Keratinocyte (primary cell): ENCODE measurements around the gene ZEB2. TPM values are rescaled to one million over a fixed set of nuclear protein-coding genes. Genes with fewer than 3 reads are reported as not detected.

Experiments used
- DNase-seq: peaks from one replicate; pipeline ENCODE4 v3.0.0-alpha.2; 2011; ENCODE audit warnings: low read depth, missing footprints, low spot score
- FAIRE-seq: peaks from 2 replicates; lab custom pipeline; 2011; peaks lifted over from hg19 to GRCh38; lab: Jason Lieb, UNC
- H2AFZ ChIP-seq: 2 replicates; pipeline ENCODE4 v1.6.0; 2012; ENCODE audit warnings: low read length, control low read depth, inconsistent platforms; ENCODE audit not compliant: control insufficient read depth
- H3K27ac ChIP-seq: 2 replicates; pipeline ENCODE4 v1.5.1; 2011; ENCODE audit warnings: low read length; ENCODE audit not compliant: control insufficient read depth, insufficient read depth
- H3K27me3 ChIP-seq: 3 replicates; pipeline ENCODE4 v1.6.0; 2011; ENCODE audit warnings: low read length; ENCODE audit not compliant: control insufficient read depth, insufficient read depth; ENCODE audit errors: extremely low read depth
- H3K36me3 ChIP-seq, 2 experiments: 2 replicates in 1 of 2; 3 replicates in 1 of 2; pipeline ENCODE4 v1.5.1; 2011; ENCODE audit warnings: low read length in 2 of 2, mild to moderate bottlenecking in 1 of 2; ENCODE audit not compliant: control insufficient read depth in 2 of 2, insufficient read depth in 2 of 2; ENCODE audit errors: extremely low read depth in 1 of 2
- H3K4me1 ChIP-seq: 3 replicates; pipeline ENCODE4 v1.5.1; 2011; ENCODE audit warnings: low read length; ENCODE audit not compliant: control insufficient read depth, insufficient read depth; ENCODE audit errors: extremely low read depth
- H3K4me2 ChIP-seq: 3 replicates; pipeline ENCODE4 v1.6.0; 2011; ENCODE audit warnings: low read depth, low read length; ENCODE audit not compliant: control insufficient read depth, insufficient read depth; ENCODE audit errors: extremely low read depth
- H3K4me3 ChIP-seq, 3 experiments: fragments of 200-600 bp in 1 of 3; sonication (generic) in 1 of 3; 2 replicates in 2 of 3; 3 replicates in 1 of 3; pipeline ENCODE4 v1.5.1; 2011 to 2016; ENCODE audit warnings: low read length in 3 of 3, mild to moderate bottlenecking in 3 of 3, control low read depth in 2 of 3, inconsistent platforms in 1 of 3, low read depth in 1 of 3, mixed read lengths in 1 of 3, mixed run types in 1 of 3, moderate library complexity in 1 of 3; ENCODE audit not compliant: control insufficient read depth in 2 of 3, insufficient read depth in 2 of 3; ENCODE audit errors: extremely low read depth in 1 of 3
- H3K79me2 ChIP-seq: 2 replicates; pipeline ENCODE4 v1.6.0; 2012; ENCODE audit warnings: low read length; ENCODE audit not compliant: control insufficient read depth, insufficient read depth
- H3K9ac ChIP-seq: 3 replicates; pipeline ENCODE4 v1.6.0; 2011; ENCODE audit warnings: low read length; ENCODE audit not compliant: control insufficient read depth, insufficient read depth; ENCODE audit errors: extremely low read depth
- H3K9me1 ChIP-seq: 3 replicates; pipeline ENCODE4 v1.6.0; 2011; ENCODE audit warnings: low read length; ENCODE audit not compliant: control insufficient read depth, insufficient read depth; ENCODE audit errors: extremely low read depth
- H3K9me3 ChIP-seq: 2 replicates; pipeline ENCODE4 v1.5.1; 2012; ENCODE audit warnings: low read depth, low read length; ENCODE audit not compliant: control insufficient read depth
- H4K20me1 ChIP-seq: 3 replicates; pipeline ENCODE4 v1.6.0; 2011; ENCODE audit warnings: low read length; ENCODE audit not compliant: control insufficient read depth, insufficient read depth; ENCODE audit errors: extremely low read depth
- EZH2 ChIP-seq: IDR thresholded peaks from one replicate; pipeline ENCODE4 v1.6.1; 2012; ENCODE audit warnings: inconsistent platforms, mild to moderate bottlenecking, low read length, moderate library complexity
- dilution Hi-C: fragments of 300-500 bp; cut with MboI; formaldehyde crosslinking; loops from one replicate; pipeline ENCODE4 v1.7.0; 2020; ENCODE audit warnings: low sequenced_read_pairs; ENCODE audit not compliant: extremely low pct_ligation_motif_present
- polyA plus RNA-seq, 5 experiments: library from polyadenylated mRNA; depleted of rRNA in 3 of 5; stranded (reverse) in 3 of 5; stranded (forward) in 1 of 5; unstranded in 1 of 5; fragments of >200 nt; gene quantifications; 1 replicate in 1 of 5; 2 replicates in 3 of 5; 3 replicates in 1 of 5; pipeline versions ENCODE4 v1.2.1 to v1.2.3, GENCODE V29; 2011 to 2012; ENCODE audit warnings: missing spikeins in 2 of 5, low read depth in 1 of 5, low replicate concordance in 1 of 5
- small RNA-seq, 3 experiments: library from RNA; depleted of rRNA; stranded (forward); fragments of <200 nt; gene quantifications; one replicate each; pipeline ENCODE3, GENCODE V24; 2012; ENCODE audit warnings: low read depth in 3 of 3, low replicate concordance in 1 of 3; ENCODE audit not compliant: insufficient read length in 3 of 3
- TF ChIP-seq, protein P1 (sequence below), 3 experiments: IDR thresholded peaks in 1 of 3; conservative IDR thresholded peaks in 1 of 3; optimal IDR thresholded peaks in 1 of 3; 2 replicates in 2 of 3; 3 replicates in 1 of 3; pipeline versions ENCODE3 to v1.5.1; 2011; ENCODE audit warnings: low read length in 3 of 3, mild to moderate bottlenecking in 3 of 3, moderate library complexity in 2 of 3, control low read depth in 1 of 3, inconsistent platforms in 1 of 3; ENCODE audit not compliant: insufficient read depth in 2 of 3; ENCODE audit errors: extremely low read depth in 1 of 3

ZEB2 gene
- polyA plus RNA-seq, 1 donor (not counting 4 experiments of a cell fraction or from before 2014, with no cell fraction given) = 0.12 TPM

DNA sequence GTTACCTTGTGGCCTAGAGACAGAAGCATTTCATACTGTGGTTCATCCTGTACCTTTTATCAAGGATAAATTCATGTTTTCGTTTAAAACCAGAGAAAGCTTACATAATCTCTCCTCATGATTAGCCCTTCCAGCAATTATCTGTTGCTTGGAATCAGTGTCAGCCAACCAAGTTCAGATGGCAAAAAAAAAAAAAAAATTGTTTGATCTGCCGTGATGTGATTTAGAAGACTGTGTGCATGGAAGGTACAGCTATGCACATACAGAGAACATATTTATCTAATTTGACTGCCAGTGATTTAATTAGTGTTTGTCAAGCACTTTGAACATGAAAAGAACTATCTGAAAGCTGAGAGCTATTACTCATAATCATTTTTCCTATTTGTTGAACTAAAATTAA lies 180.9 kb downstream of the ZEB2 start:
- Histone ChIP-seq H3K4me1 (peaks cover 5% of the 10 kb centered on the region), H3K36me3 (no peaks in the 10 kb centered on the region), H3K4me3 (no peak overlapping the region), H3K4me2 (no peak overlapping the region), H3K27ac (no peak overlapping the region), H3K27me3 (no peaks in the 10 kb centered on the region), H3K9me1 (no peaks in the 10 kb centered on the region), H3K9me3 (no peaks in the 10 kb centered on the region), H2AFZ (no peak overlapping the region), H3K9ac (no peak overlapping the region), H3K79me2 (no peaks in the 10 kb centered on the region), H4K20me1 (no peaks in the 10 kb centered on the region)
- dilution Hi-C loops = no loop called here
- FAIRE-seq = no peak
- DNase-seq = no peak
- TF ChIP-seq, protein P1, sequence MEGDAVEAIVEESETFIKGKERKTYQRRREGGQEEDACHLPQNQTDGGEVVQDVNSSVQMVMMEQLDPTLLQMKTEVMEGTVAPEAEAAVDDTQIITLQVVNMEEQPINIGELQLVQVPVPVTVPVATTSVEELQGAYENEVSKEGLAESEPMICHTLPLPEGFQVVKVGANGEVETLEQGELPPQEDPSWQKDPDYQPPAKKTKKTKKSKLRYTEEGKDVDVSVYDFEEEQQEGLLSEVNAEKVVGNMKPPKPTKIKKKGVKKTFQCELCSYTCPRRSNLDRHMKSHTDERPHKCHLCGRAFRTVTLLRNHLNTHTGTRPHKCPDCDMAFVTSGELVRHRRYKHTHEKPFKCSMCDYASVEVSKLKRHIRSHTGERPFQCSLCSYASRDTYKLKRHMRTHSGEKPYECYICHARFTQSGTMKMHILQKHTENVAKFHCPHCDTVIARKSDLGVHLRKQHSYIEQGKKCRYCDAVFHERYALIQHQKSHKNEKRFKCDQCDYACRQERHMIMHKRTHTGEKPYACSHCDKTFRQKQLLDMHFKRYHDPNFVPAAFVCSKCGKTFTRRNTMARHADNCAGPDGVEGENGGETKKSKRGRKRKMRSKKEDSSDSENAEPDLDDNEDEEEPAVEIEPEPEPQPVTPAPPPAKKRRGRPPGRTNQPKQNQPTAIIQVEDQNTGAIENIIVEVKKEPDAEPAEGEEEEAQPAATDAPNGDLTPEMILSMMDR (optimal IDR thresholded peaks at IDR 0.05 in 1 of 3, IDR thresholded peaks at IDR 0.05 in 1 of 3, conservative IDR thresholded peaks at IDR 0.05 in 1 of 3; ENCODE audit: extremely low read depth in 1 of 3, insufficient read depth in 2 of 3, low read length in 3 of 3) = no peak
- no peak for TF ChIP-seq EZH2

DNA sequence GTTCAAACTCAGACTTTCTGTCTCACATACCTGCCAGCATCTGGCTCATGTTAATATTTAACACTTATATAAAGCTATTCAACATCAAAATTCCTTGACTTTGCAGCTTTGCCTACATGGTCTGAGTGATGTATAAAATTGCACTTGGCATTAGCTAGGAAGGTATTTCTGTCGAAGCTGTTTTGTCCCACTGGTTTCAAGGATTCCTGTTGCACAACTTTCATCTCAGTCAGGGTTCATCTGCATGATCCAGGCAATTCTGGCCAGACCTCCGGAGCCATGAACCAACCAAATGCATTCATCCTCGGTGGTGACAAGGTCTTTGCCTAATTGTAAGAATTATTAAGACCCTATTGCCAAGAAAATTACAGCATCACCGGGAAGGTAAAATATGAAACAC lies 185.4 kb downstream of the ZEB2 start:
- no peak overlapping the region for H2AFZ ChIP-seq
- TF ChIP-seq, protein P1 (optimal IDR thresholded peaks at IDR 0.05 in 1 of 3, IDR thresholded peaks at IDR 0.05 in 1 of 3, conservative IDR thresholded peaks at IDR 0.05 in 1 of 3; ENCODE audit: extremely low read depth in 1 of 3, insufficient read depth in 2 of 3, low read length in 3 of 3) = no peak
- no peak for TF ChIP-seq EZH2
- no peak overlapping the region for H3K4me3 ChIP-seq
- FAIRE-seq (no peak), DNase-seq (no peak)
- dilution Hi-C loops = no loop called here
- no peak overlapping the region for H3K9ac ChIP-seq
- peaks cover 4% of the 10 kb centered on the region for H3K79me2 ChIP-seq
- H3K36me3 ChIP-seq = no peaks in the 10 kb centered on the region
- no peaks in the 10 kb centered on the region for H3K27me3 ChIP-seq
- H3K4me2 ChIP-seq = no peak overlapping the region
- no peaks in the 10 kb centered on the region for H4K20me1 ChIP-seq
- no peaks in the 10 kb centered on the region for H3K9me3 ChIP-seq
- no peak overlapping the region for H3K27ac ChIP-seq
- H3K9me1 ChIP-seq = no peaks in the 10 kb centered on the region
- peaks cover 11% of the 10 kb centered on the region for H3K4me1 ChIP-seq

Small RNAs within 50 kb of the gene (small RNA-seq; reads per million reads assigned to genes)
- gene RF01987 = 0 reads per million in 3 experiments
